ENCODE measurements around the gene DAP. TPM values are rescaled to one million over a fixed set of nuclear protein-coding genes. Genes with fewer than 3 reads are reported as not detected.
A peak's percentile ranks its signal among the peaks of the same experiment; 100 is the strongest.
"Not testable (repeated sequence)": the region's sequence is repeated elsewhere in the genome, so short reads cannot be mapped to it uniquely, and the experiment has no call there.

Gene DAP
- total RNA-seq, 4 donors from 2014 or later = 66.1 to 130 (median 106) TPM

DNA sequence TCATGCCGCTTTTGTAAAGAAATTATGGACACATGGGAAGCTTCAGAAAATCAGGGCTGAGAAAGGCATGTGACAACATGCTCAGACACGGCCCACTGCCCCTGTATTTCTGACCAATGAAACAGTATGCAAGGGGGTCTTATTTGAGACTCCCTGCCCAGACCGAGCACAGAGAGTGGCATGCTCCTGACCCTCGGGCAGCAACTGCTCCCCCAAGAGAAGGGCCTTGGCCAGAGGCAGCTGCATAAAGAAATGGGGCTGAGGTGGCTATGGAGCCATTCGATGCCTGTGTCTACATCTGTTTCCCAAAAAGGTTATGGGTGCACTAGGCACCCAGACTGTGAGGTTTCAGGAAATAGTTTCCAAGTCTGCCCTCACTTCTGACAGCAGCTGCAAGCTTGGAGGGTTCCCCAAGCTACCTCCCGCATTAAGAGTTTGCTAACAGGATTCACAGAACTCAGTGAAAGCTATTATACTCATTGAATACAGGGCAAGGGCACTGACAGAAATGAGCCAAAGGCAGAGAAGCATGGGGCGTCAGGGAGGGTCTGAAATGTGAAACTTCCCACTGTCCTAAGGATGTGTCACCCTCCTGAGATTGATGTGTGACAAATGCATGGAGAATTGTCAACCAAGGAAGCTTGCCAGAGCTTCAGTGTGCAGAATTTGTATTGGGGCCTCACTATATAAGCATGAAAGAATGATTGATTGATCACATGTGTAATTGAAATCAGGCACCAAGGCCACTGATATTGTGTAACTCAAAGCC is 94.3 kb downstream of the DAP start:
- Histone ChIP-seq H3K27ac (no peak overlapping the region), H3K4me3 (replicated peaks in 1 of 3) (no peak overlapping the region), H3K27me3 (no peaks in the 10 kb centered on the region), H3K4me1 (peaks cover 0 to 4% of the 10 kb centered on the region in 2 donors), H3K36me3 (no peaks in the 10 kb centered on the region), H3K9me3 (no peaks in the 10 kb centered on the region)
- intact Hi-C loops (cut with DNase I) = no loop called here
- 85 to 88% methylated on average over 7 of the region's 7 CpGs for WGBS, 2 donors
- TF ChIP-seq, protein P1, sequence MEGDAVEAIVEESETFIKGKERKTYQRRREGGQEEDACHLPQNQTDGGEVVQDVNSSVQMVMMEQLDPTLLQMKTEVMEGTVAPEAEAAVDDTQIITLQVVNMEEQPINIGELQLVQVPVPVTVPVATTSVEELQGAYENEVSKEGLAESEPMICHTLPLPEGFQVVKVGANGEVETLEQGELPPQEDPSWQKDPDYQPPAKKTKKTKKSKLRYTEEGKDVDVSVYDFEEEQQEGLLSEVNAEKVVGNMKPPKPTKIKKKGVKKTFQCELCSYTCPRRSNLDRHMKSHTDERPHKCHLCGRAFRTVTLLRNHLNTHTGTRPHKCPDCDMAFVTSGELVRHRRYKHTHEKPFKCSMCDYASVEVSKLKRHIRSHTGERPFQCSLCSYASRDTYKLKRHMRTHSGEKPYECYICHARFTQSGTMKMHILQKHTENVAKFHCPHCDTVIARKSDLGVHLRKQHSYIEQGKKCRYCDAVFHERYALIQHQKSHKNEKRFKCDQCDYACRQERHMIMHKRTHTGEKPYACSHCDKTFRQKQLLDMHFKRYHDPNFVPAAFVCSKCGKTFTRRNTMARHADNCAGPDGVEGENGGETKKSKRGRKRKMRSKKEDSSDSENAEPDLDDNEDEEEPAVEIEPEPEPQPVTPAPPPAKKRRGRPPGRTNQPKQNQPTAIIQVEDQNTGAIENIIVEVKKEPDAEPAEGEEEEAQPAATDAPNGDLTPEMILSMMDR (IDR thresholded peaks at IDR 0.05) = no peak
- no peak for TF ChIP-seq POLR2A (IDR thresholded peaks at IDR 0.05)
- no peak for DNase-seq

GRCh38 chr5:10665799-10666198 is 95.2 kb downstream of the DAP start:
- H3K36me3 ChIP-seq = no peaks in the 10 kb centered on the region
- H3K27me3 ChIP-seq = no peaks in the 10 kb centered on the region
- DNase-seq = no peak
- TF ChIP-seq POLR2A (IDR thresholded peaks at IDR 0.05) = no peak
- TF ChIP-seq, protein P1 (IDR thresholded peaks at IDR 0.05) = no peak
- H3K4me1 ChIP-seq = peaks cover 0 to 4% of the 10 kb centered on the region in 2 donors
- H3K9me3 ChIP-seq = no peaks in the 10 kb centered on the region
- intact Hi-C loops (cut with DNase I) = no loop called here
- no peak overlapping the region for H3K27ac ChIP-seq
- 95% methylated on average over 9 of the region's 9 CpGs for WGBS, 2 donors
- no peak overlapping the region for H3K4me3 ChIP-seq (replicated peaks in 1 of 3)

GRCh38 chr5:10664180-10664769 is 96.8 kb downstream of the DAP start:
- WGBS, 2 donors = 89 to 93% methylated on average over 5 to 6 of the region's 6 CpGs
- H3K27me3 ChIP-seq; H3K27ac ChIP-seq; H3K4me1 ChIP-seq; H3K36me3 ChIP-seq; DNase-seq; H3K9me3 ChIP-seq; intact Hi-C loops (cut with DNase I); H3K4me3 ChIP-seq (replicated peaks in 1 of 3): not testable (repeated sequence)

GRCh38 chr5:10663489-10664179 is 97.4 kb downstream of the DAP start:
- Histone ChIP-seq H3K36me3 (no peaks in the 10 kb centered on the region), H3K9me3 (no peaks in the 10 kb centered on the region), H3K27me3 (no peaks in the 10 kb centered on the region), H3K4me1 (peaks cover 0 to 4% of the 10 kb centered on the region in 2 donors), H3K4me3 (replicated peaks in 1 of 3) (no peak overlapping the region), H3K27ac (no peak overlapping the region)
- TF ChIP-seq, protein P1 (IDR thresholded peaks at IDR 0.05) = no peak
- no peak for TF ChIP-seq POLR2A (IDR thresholded peaks at IDR 0.05)
- peak; percentile 23 to 61 for DNase-seq
- 49 to 59% methylated on average over 10 to 12 of the region's 13 CpGs for WGBS, 2 donors
- intact Hi-C loops (cut with DNase I) = no loop called here

DNA sequence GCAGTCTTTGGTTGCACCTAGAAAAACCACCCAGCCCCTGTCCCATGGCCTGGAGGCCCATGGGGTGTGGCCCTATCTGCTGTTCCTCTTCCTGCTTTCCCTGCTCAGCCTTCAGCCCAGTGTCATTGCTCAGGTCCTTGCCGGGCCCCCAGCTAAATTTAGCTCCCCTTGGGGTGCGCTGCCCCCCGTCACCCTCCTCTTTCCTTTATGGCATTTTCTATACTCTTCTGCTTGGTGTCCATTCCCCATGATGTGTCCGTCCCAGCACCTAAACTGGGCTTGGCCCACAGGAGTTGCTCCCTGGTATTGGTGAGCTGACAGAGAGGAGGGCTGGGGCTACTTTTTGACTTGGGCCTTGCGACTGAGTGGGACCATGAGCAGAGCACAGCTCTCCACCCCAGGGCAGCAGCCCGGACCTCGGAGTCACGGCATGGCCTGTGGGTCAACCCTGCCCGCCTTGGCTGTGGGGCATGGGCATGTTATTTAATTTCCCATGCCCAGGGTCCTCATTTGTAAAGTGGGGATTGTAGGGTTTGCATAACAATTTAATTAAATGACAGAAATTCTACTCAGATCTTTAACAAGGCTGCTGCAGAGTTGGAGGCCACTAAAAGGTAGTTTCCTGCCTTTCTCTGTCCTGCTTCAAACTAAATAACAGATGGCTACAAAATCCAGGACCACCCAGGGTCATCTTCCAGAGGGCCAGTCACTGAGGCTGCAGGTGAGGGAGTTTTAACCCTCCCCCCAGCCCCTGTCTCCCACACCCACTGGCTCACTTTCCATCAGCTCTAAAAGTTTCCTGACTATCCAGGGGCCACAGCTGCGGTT is 98.2 kb downstream of the DAP start:
- no peaks in the 10 kb centered on the region for H3K27me3 ChIP-seq
- 85 to 92% methylated on average over 10 of the region's 10 CpGs for WGBS, 2 donors
- DNase-seq = no peak
- TF ChIP-seq, protein P1 (IDR thresholded peaks at IDR 0.05) = no peak
- no peak for TF ChIP-seq POLR2A (IDR thresholded peaks at IDR 0.05)
- no peak overlapping the region for H3K27ac ChIP-seq
- intact Hi-C loops (cut with DNase I) = no loop called here
- H3K4me3 ChIP-seq (replicated peaks in 1 of 3) = no peak overlapping the region
- H3K36me3 ChIP-seq = no peaks in the 10 kb centered on the region
- H3K4me1 ChIP-seq = peaks cover 0 to 4% of the 10 kb centered on the region in 2 donors
- H3K9me3 ChIP-seq = no peaks in the 10 kb centered on the region

All from thyroid gland (tissue), 4 donors.